GM15510 (cell line): ENCODE results near the gene HNRNPR.
A peak's percentile ranks its signal among the peaks of the same experiment; 100 is the strongest.

Source experiments
- POLR2A ChIP-seq: IDR thresholded peaks from 3 replicates; pipeline ENCODE4 v1.6.1; 2011; ENCODE audit warnings: borderline replicate concordance; ENCODE audit not compliant: insufficient read length; ENCODE audit errors: extremely low read depth

HNRNPR gene

DNA sequence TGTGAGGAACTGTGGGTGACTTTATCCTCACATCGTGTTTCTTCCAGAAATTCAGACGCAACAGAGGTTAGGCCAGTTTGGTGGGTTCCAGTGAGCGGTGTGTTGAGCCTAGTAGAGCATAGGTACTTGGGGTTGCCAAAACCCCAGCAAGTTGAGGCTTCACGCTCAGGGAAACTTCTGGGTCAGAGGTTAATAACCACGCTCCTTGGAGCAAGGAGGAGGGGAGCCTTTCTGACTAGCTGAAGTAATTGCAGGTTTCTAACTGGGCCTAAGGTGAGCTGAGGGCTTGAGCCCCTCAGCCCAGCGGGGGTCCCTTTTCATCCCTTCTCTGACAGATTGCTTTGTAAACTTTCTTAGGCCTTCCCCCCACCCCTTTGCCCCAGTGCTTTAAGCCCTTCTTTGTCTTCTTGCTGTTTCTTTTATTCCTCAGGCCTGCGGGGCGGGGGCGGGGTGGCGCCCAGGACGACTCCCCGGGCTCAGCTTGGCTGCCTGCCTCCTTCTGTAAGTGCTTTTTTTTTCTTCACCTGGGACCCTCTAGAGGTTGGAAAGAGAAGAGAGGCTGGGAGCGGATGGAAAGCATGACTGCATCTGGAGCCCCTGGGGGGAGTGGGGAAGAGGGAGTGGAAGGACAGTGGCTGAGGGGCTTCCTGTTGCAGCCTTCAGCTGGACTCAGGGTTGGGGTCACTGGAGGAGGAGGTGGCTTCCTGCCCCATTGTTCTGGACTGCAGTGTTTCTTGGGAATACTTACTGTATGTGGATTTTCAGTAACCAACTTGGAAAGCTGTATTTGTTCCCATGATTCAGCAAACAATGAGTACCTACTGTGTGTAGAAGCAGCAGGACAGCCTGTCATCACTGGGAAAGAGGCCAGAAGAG lies 26.9 kb upstream of the HNRNPR start:
- TF ChIP-seq POLR2A: no peak

DNA sequence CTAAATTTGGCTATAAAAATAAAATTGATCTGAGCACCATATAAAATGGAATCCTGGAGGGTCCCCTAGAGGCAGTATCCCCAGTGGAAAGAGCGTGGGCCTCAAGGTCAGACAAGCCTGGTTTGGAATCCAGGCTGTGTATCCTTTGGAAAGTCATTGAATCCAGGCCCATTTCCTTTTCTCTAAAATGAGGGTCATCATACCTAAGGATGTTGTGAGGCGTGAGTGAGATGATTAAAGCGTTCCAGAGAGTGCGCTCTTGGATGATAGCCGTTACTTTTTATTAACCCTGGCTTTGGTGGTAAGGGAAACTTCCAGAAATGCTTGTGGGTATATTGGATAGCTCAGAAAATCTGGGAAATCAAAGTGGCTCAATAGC lies 26.2 kb upstream of the HNRNPR start:
- no peak for TF ChIP-seq POLR2A

DNA sequence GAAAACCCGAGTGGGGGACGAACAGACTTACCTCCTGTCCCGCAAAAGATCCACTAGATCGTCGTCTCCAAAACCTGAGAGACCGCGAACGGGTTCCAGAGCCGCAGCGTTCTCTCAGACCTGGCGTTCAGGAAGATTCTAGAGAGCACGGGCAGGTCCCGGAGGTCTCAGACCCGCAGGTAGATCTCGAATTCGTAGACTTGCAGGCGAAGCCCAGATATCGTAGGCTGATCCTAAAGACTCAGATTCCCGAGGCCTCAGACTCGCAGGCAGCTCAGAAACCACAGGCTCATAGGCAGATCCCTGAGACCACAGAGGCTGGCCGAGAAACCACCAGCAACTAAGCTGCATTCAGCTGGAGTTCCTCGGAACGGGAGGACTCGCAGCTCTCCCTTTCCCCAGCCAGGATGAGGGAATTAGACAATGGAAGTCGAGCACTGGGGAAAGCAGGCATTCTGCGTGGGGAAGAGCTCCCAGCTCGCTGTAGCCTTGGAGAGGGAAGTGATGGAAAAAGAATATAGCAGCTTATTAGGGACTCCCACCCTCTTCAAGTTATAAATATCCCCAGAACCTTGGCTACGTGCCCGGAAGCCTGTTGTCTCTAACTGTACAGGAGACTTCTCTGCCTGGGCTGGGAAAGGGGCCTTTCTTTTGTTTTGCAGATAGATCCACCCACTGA lies 25.4 kb upstream of the HNRNPR start, which contains the start of gene ZNF436:
TSS of gene ZNF436 (minus strand) at position 502 of the 679 bp plus-strand sequence. CDS start 1,831 bp downstream, outside the sequence.
- TF ChIP-seq POLR2A: no peak

DNA sequence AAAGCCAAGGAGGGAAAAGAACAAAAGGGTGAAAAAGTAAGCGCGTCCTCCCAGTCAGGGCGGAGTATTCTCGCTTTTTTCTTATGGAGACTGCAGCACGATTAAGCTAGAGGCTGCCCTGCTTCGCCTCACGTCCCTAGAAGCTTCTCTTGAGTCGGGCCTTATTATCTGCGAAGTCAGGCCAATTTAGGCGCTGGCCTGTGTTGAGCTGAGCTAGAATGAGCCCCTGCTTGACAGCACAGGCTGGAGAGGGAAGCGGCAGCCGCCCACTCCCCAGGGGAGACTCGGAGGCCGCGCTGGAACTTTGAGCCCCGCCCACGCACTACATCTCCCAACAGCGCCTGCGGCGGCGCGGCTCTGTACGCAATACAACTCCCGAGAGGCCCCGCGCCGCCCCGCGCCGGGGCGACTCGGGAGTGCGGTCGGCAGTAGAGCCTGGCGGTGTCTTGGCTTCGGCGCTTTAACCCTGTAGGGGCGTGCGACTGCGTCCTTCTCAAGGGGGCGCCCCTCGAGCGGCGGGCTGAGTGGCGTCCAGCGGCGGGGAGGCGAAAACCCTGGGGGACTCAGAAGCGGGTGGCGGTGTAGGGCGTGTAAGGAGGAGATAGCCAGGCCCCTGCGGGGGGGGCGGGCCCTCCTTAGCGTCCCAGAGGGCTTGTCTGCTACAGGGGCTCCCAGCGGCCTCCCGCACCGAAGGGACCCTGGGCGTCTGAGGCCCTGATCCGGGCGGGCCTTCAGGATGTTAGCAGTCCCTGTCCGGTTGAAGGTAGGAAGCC lies 24.7 kb upstream of the HNRNPR start:
- TF ChIP-seq POLR2A: peak; percentile 86

DNA sequence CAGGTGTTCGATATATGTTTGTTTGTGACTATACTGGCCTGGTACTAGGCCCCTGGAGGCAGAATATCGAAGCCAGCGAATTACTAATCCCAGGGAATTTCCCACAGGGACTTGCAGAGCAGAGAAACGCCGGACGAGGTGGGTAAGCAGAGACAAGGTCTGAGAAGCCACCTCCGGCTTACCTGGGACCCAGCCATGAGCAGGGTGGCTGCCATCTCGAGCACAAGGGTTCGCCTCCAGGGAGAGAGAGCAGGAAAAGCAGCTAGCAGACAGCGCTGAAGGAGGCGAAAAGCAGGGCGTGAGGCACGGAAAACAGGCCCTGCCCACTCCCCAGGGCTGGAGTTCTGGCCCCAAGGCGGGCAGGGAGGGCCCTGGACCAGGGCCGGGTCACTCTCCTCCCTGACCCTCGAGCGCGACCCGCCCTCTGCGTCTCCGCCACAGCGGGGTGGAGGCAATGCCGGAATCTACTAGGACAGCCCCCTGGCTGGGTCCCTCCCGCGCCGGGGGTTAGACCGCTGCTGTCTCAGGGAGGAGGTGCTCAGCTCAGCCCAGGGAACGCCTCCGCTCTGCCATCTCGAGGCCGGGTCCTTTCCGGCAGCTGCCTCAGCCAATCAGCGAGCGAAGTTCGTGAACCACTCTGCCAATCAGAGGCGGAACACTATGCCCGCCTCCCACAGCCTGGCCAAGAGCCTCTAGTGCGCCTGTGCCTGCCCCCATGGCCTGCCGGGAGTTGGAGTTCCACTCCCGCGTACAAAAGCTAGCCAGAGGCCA lies 23.9 kb upstream of the HNRNPR start:
- peak; percentile 79 for TF ChIP-seq POLR2A

DNA sequence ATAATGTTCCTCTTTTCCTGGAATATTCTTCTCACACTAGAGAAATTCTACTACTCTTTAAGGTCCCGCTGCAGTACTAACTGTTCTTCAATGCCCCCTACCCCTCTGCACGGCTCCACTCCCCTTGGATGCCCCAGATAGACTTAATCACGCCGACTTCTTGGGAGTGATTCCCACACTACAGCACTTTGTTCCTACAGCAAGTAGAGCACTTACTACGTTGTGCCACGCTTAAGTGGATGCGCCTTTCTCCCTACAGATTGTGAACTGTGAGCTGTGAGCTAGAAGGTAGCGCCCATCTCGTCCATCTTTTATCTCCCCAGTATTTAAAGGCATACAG lies 23.3 kb upstream of the HNRNPR start:
- no peak for TF ChIP-seq POLR2A

DNA sequence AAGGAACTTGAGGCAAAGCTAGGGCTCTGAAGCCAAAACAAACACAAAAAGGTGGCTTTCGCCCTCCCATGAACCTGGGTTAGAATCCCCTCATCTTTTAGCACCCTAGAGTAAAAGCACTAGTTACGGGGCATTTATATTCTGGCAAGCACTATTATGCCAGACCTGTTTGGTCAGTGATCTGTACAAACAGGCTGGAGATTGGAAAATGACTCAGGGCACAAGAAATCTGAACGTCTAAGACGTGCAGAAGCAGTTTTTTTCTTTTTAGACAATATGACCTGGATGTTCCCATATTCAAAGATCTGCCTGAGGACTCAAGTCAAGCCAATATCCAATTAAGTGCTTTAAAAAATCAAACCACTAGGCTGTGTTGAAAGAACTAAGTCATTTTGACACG lies 22.5 kb upstream of the HNRNPR start:
- TF ChIP-seq POLR2A: no peak

DNA sequence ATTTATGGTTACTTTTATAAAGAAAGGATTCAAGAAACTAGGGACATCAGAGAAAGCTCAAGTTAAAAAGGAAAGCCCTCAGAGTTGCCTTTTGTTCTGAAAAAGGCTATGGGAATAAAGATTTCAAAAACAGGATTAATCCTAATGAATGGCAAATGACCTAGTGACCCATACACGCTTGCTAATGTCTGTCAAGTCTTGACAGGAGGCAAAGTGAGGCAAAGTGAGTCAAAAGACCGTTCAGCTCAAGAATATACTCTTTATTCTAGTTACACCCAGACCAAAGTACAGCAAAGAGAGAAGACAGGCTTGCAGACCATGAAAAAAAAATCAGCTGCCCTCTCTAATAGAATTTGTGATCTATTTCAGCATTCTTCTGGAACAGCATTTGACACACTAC lies 22.1 kb upstream of the HNRNPR start:
- no peak for TF ChIP-seq POLR2A

DNA sequence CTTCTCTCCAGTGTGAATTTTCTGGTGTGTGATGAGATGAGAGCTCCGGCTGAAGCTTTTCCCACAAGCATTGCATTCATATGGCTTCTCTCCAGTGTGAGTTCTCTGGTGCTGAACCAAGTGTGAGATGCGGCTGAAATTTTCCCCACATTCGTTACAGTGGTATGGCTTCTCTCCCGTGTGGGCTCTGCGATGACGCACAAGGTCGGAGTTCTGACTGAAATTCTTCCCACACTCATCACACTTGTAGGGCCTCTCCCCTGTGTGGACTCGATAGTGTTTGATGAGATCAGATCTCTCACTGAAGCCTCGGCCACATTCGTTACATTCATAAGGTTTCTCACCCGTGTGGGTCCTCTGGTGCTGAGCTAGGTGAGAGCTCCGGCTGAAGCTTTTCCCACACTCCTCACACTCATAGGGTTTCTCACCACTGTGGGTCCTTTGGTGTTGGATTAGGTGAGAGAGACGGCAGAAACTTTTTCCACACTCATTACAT lies 18.2 kb upstream of the HNRNPR start:
- no peak for TF ChIP-seq POLR2A

DNA sequence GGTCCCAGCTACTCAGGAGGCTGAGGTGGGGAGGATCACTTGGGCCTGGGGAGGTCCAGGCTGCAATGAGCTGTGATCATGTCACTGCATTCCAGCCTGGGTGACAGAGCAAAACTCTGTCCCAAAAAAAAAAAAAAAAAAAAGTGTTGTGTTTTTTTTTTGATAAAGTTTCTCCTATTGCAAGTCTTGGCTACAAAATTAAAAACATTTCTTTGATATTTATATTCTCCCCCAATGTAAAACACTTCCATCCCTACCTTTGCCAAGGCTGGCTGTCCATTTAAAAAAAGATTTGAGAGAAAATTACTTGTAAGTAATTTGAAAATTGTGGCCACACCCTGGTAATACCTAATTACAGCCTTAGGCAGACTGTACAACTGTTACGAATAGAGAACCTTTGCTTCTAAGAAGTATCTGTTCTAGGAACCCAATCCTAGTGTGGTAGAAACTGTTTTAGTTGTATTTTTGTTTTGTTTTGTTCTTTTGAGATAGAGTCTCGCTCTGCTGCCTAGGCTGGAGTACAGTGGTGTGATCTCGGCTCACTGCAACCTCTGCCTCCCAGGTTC lies 14.3 kb upstream of the HNRNPR start:
- TF ChIP-seq POLR2A: no peak

DNA sequence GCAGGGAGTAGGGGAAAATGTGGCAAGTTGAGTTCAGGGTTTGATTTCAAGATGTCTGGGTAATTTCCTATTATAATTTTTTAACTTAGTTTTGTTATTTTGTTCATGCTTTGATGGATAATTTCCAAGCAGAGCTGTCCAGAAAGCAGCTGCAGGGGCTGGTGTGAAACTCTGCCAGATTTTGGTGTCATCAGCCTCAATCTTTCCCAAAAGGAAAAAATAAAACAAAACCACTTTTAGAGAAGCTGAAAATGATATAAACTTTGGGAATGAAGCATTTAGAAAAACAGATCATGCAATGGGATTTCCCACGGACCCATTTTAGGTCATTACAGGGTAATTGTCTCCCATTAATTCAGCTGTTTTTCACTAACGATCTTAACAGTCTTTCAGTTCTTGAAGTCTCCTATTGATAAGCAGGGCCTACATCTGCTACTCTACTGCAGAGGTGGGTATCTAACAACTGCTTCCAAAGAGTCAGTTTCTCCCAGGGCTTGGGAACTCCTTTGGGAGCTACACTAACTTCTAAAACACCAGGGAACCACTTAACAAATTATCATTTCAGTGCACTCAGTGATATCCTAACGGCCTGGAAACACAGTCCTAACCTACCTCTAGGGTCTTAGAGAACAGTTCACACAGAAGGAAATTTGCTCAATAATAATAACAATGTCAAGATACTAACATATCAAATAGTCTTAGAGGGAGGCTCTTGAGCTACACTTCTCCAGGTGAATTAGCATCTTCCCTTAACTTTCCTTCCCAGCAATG lies 13.2 kb upstream of the HNRNPR start:
- no peak for TF ChIP-seq POLR2A

DNA sequence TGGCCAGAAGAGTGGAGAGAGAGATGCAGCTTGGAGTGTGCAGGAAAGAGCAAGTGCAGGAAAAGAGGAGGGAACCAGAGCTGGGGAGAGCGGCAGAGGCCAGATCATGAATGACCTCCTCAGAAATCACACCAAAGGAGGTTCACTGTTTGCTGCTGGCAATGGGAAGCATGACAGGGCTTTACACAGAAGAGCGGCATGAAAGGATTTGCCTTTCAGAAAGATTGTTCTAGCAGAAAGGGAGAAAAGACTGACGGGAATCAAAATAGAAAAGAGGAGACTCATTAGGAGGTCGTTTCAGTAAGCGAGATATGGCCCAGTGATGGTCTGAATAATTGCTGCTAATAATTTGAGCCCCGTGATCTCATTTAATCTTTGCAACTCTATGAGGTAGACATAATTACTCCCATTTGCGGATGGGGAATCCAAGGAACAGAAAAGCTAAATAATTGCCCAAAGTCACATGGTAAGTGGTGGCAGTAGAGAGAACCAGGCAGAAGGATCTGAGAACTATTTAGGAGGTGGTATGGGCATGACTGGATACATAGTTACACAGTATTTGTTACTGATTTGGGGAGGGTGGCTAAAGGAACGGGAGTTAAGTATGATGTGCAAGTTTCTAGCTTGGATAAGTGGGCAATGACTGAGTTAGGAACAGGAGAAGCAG lies 12.5 kb upstream of the HNRNPR start:
- no peak for TF ChIP-seq POLR2A

DNA sequence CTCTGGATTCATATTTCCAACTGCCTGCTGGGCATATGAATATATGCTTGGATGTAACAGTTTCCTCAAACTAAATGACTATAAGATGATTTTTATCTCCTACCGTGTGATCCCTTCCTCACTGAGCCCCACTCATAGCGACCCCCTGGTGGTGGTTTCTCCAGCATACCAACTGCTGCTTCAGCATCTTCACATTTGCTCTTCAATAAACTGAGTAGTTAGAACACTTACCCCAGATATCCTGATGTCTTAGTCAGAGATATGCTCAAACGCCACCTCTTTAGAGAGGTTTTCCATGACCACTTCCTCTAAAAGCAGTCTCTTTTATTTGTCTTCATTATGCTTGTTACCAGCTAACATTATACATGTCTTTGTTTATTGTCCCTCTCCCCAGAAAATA lies 10.2 kb upstream of the HNRNPR start:
- TF ChIP-seq POLR2A: no peak

DNA sequence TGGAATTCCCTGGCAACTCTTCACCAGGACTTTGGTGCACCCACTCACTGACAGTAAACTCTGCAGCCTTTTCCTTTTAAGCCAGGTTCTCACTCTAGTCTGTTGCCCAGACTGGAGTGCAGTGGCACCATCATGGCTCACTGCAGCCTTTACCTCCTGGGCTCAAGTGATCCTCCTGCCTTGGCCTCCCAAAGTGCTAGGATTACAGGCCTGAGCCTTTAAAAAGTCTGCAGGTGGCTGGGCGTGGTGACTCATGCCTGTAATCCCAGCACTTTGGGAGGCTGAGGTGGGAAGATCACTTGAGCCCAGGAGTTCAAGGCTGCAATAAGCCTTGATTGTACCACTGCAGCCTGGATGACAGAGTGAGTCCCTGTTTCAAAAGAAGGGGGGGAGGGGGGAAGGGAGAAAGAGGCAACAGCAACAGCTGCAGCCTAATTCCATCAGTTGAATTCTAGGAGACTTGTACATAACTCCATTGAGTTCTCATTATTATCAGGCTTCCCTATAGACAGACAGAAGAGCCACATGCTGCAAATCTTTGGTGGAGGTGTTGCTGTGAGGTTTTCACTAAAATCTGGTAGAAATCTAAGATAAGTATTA lies 8.1 kb upstream of the HNRNPR start:
- TF ChIP-seq POLR2A: no peak
